ENCODE data around the gene KRTAP2-2. TPM values are rescaled to one million over a fixed set of nuclear protein-coding genes. Genes with fewer than 3 reads are reported as not detected.
"Not testable (repeated sequence)": the region's sequence is repeated elsewhere in the genome, so short reads cannot be mapped to it uniquely, and the experiment has no call there.

Gene KRTAP2-2
- total and polyA plus RNA-seq, 9 donors: not detected

- no peak overlapping the region for H3K27ac ChIP-seq
- no peaks in the 10 kb centered on the region for H3K4me1 ChIP-seq (ENCODE audit: insufficient read depth)
- no peak overlapping the region for H3K4me3 ChIP-seq
- H3K36me3 ChIP-seq: no peaks in the 10 kb centered on the region
- WGBS, 3 donors: 95% methylated on average over 3 of the region's 3 CpGs
- DNase-seq: no peak
- no peaks in the 10 kb centered on the region for H3K9me3 ChIP-seq
- intact Hi-C loops (cut with DNase I): no loop called here
- no peak for TF ChIP-seq POLR2A (IDR thresholded peaks at IDR 0.05)
- no peak for TF ChIP-seq EP300 (IDR thresholded peaks at IDR 0.05)
- no peak for TF ChIP-seq CTCF (IDR thresholded peaks at IDR 0.05)
- no peaks in the 10 kb centered on the region for H3K27me3 ChIP-seq
Observed at GRCh38 chr17:41069031-41069430, 14.0 kb upstream of the KRTAP2-2 start.

- H3K4me1 ChIP-seq (ENCODE audit: insufficient read depth): no peaks in the 10 kb centered on the region
- no peak for DNase-seq
- TF ChIP-seq EP300 (IDR thresholded peaks at IDR 0.05) (no peak), CTCF (IDR thresholded peaks at IDR 0.05) (no peak), POLR2A (IDR thresholded peaks at IDR 0.05) (no peak)
- no peaks in the 10 kb centered on the region for H3K36me3 ChIP-seq
- intact Hi-C loops (cut with DNase I): no loop called here
- no peak overlapping the region for H3K4me3 ChIP-seq
- no peaks in the 10 kb centered on the region for H3K9me3 ChIP-seq
- H3K27ac ChIP-seq: no peak overlapping the region
- no peaks in the 10 kb centered on the region for H3K27me3 ChIP-seq
Observed at GRCh38 chr17:41067281-41067680, 12.3 kb upstream of the KRTAP2-2 start.

- no peak within 1 kb of the TSS for H3K27ac ChIP-seq
- no peaks in the 10 kb centered on the region for H3K4me1 ChIP-seq (ENCODE audit: insufficient read depth)
- intact Hi-C loops (cut with DNase I): no loop called here
- H3K4me3 ChIP-seq: no peak within 1 kb of the TSS
- TF ChIP-seq EP300 (IDR thresholded peaks at IDR 0.05) (no peak), CTCF (IDR thresholded peaks at IDR 0.05) (no peak), POLR2A (IDR thresholded peaks at IDR 0.05) (no peak)
- DNase-seq: no peak
- H3K36me3 ChIP-seq: no peaks in the 10 kb centered on the region
- no peaks in the 10 kb centered on the region for H3K9me3 ChIP-seq
- 85 to 90% (median 85%) methylated on average over 6 of the region's 6 CpGs for WGBS, 3 donors
- no peaks in the 10 kb centered on the region for H3K27me3 ChIP-seq
Observed at GRCh38 chr17:41065829-41066624, 11.0 kb upstream of the KRTAP2-2 start, which contains the start of gene KRTAP2-4. Gene KRTAP2-4, minus strand, starts transcription at chr17:41065879. Its CDS starts 34 bp downstream, at chr17:41065845.

- intact Hi-C loops (cut with DNase I); H3K4me1 ChIP-seq (ENCODE audit: insufficient read depth); H3K36me3 ChIP-seq; H3K27me3 ChIP-seq; DNase-seq; H3K27ac ChIP-seq; H3K9me3 ChIP-seq; H3K4me3 ChIP-seq: not testable (repeated sequence)
- WGBS, 3 donors: 77 to 80% (median 80%) methylated on average over 7 of the region's 16 CpGs
Observed at GRCh38 chr17:41065016-41065689, 10.1 kb upstream of the KRTAP2-2 start.

GRCh38 chr17:41064301-41064700, 9.3 kb upstream of the KRTAP2-2 start:
- no peaks in the 10 kb centered on the region for H3K27me3 ChIP-seq
- H3K4me1 ChIP-seq (ENCODE audit: insufficient read depth): peaks cover 2% of the 10 kb centered on the region
- H3K36me3 ChIP-seq: no peaks in the 10 kb centered on the region
- H3K4me3 ChIP-seq: no peak overlapping the region
- intact Hi-C loops (cut with DNase I): no loop called here
- no peak for DNase-seq
- H3K27ac ChIP-seq: no peak overlapping the region
- TF ChIP-seq CTCF (IDR thresholded peaks at IDR 0.05) (no peak), POLR2A (IDR thresholded peaks at IDR 0.05) (no peak), EP300 (IDR thresholded peaks at IDR 0.05) (no peak)
- 84 to 97% (median 87%) methylated on average over 1 of the region's 1 CpG for WGBS, 3 donors
- no peaks in the 10 kb centered on the region for H3K9me3 ChIP-seq
